Measurements from ENCODE around the gene CHDH.

DNA sequence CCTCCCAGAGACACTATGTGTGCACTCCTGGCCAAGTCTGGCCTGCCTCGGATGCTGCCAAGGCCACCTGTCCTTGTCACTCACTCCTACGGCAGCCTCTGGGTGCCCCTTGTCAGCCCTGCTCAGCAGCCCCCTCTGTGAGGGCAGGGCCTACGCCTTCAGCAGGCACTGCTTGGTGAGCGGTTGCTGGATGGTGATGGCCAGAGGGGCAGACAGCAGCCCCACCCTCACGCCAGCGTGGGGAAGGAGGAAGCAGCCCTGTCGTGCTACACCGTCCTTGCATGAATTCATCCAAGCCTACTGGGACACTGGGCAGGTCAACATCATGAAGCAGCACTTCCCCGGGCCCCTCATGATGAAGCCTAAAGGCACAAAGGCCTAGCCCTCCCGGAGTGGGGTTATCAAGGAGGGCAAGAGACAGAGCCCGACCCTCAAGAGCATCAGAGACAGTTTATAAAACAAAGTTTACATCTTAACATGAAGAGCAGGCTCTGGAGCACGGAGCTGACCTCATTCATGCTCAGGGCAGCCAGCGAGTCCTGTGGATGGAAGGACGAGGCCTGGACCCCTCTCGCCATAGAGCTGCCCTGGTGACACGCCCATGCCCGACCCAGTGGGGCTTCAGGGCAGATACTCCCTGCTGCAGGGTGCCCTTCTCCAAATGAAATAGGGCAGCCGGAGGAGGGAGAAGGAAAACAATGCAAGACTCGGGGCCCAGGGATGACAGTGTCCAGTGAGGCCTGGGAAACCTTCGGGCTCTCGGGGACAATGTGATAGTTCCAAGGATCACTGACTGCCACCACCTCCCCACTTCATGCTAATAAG is 25.3 kb downstream of the CHDH start:
- TF ChIP-seq, protein P1, sequence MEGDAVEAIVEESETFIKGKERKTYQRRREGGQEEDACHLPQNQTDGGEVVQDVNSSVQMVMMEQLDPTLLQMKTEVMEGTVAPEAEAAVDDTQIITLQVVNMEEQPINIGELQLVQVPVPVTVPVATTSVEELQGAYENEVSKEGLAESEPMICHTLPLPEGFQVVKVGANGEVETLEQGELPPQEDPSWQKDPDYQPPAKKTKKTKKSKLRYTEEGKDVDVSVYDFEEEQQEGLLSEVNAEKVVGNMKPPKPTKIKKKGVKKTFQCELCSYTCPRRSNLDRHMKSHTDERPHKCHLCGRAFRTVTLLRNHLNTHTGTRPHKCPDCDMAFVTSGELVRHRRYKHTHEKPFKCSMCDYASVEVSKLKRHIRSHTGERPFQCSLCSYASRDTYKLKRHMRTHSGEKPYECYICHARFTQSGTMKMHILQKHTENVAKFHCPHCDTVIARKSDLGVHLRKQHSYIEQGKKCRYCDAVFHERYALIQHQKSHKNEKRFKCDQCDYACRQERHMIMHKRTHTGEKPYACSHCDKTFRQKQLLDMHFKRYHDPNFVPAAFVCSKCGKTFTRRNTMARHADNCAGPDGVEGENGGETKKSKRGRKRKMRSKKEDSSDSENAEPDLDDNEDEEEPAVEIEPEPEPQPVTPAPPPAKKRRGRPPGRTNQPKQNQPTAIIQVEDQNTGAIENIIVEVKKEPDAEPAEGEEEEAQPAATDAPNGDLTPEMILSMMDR (conservative IDR thresholded peaks at IDR 0.05; ENCODE audit: low read depth in 2 of 2): no peak
- no peak for TF ChIP-seq POLR2AphosphoS5 (IDR thresholded peaks at IDR 0.05; ENCODE audit: low read depth)
- no peak for TF ChIP-seq EZH2 (IDR thresholded peaks at IDR 0.05; ENCODE audit: low read depth, unreplicated experiment)
- TF ChIP-seq ZNF114 (CRISPR knock-in tag; IDR thresholded peaks at IDR 0.05): no peak
- TF ChIP-seq, protein P2, sequence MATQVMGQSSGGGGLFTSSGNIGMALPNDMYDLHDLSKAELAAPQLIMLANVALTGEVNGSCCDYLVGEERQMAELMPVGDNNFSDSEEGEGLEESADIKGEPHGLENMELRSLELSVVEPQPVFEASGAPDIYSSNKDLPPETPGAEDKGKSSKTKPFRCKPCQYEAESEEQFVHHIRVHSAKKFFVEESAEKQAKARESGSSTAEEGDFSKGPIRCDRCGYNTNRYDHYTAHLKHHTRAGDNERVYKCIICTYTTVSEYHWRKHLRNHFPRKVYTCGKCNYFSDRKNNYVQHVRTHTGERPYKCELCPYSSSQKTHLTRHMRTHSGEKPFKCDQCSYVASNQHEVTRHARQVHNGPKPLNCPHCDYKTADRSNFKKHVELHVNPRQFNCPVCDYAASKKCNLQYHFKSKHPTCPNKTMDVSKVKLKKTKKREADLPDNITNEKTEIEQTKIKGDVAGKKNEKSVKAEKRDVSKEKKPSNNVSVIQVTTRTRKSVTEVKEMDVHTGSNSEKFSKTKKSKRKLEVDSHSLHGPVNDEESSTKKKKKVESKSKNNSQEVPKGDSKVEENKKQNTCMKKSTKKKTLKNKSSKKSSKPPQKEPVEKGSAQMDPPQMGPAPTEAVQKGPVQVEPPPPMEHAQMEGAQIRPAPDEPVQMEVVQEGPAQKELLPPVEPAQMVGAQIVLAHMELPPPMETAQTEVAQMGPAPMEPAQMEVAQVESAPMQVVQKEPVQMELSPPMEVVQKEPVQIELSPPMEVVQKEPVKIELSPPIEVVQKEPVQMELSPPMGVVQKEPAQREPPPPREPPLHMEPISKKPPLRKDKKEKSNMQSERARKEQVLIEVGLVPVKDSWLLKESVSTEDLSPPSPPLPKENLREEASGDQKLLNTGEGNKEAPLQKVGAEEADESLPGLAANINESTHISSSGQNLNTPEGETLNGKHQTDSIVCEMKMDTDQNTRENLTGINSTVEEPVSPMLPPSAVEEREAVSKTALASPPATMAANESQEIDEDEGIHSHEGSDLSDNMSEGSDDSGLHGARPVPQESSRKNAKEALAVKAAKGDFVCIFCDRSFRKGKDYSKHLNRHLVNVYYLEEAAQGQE (IDR thresholded peaks at IDR 0.05; ENCODE audit: unreplicated experiment): no peak
- TF ChIP-seq JUNB (IDR thresholded peaks at IDR 0.05; ENCODE audit: unreplicated experiment): no peak
- TF ChIP-seq CREB1 (CRISPR knock-in tag; IDR thresholded peaks at IDR 0.05; ENCODE audit: low read depth): no peak
- no peak for TF ChIP-seq EZH2phosphoT487 (IDR thresholded peaks at IDR 0.05; ENCODE audit: unreplicated experiment)
- no peak for TF ChIP-seq STAT1 (IDR thresholded peaks at IDR 0.05; ENCODE audit: unreplicated experiment)
- no peak for TF ChIP-seq NANOG (IDR thresholded peaks at IDR 0.05; ENCODE audit: borderline replicate concordance)
- TF ChIP-seq ZNF331 (CRISPR knock-in tag; IDR thresholded peaks at IDR 0.05; ENCODE audit: low read depth): no peak
- TF ChIP-seq, protein P3, sequence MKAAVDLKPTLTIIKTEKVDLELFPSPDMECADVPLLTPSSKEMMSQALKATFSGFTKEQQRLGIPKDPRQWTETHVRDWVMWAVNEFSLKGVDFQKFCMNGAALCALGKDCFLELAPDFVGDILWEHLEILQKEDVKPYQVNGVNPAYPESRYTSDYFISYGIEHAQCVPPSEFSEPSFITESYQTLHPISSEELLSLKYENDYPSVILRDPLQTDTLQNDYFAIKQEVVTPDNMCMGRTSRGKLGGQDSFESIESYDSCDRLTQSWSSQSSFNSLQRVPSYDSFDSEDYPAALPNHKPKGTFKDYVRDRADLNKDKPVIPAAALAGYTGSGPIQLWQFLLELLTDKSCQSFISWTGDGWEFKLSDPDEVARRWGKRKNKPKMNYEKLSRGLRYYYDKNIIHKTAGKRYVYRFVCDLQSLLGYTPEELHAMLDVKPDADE (IDR thresholded peaks at IDR 0.05): no peak
